ENCODE data around the gene SPIN4. TPM values are rescaled to one million over a fixed set of nuclear protein-coding genes. Genes with fewer than 3 reads are reported as not detected.
A peak's percentile ranks its signal among the peaks of the same experiment; 100 is the strongest.

Gene SPIN4
- total RNA-seq, 4 donors from 2014 or later = 2.0 to 6.2 (median 3.5) TPM

DNA sequence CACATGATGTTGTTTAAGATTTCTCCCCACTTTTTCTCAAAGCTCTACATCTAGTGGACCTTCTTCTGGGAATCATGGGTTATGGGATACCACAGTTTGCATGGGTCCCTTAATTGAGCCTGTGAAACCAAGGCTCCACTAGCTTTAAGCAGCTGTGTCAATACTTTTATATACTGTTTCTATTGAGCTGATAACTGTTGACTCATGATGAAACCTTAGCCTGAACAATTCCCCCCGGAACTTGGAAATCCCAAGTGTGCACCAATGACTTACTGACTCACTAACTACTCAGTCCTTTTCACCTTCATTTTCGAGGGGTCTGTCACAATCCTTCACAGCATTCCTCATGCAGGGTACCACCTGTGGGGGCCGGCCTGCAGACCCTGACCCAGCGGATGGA lies 12.7 kb upstream of the SPIN4 start:
- H3K9me3 ChIP-seq = no peaks in the 10 kb centered on the region
- H3K36me3 ChIP-seq = no peaks in the 10 kb centered on the region
- no peak for ATAC-seq
- no peaks in the 10 kb centered on the region for H3K27me3 ChIP-seq
- no peak overlapping the region for H3K4me3 ChIP-seq
- 100% methylated on average over 1 to 2 of the region's 4 CpGs for whole genome bisulfite sequencing, 2 donors (ENCODE audit: low coverage in 1 of 2)
- TF ChIP-seq POLR2A (IDR thresholded peaks at IDR 0.05) (no peak), EP300 (IDR thresholded peaks at IDR 0.05) (no peak), POLR2AphosphoS5 (IDR thresholded peaks at IDR 0.05) (no peak)
- TF ChIP-seq, protein P1, sequence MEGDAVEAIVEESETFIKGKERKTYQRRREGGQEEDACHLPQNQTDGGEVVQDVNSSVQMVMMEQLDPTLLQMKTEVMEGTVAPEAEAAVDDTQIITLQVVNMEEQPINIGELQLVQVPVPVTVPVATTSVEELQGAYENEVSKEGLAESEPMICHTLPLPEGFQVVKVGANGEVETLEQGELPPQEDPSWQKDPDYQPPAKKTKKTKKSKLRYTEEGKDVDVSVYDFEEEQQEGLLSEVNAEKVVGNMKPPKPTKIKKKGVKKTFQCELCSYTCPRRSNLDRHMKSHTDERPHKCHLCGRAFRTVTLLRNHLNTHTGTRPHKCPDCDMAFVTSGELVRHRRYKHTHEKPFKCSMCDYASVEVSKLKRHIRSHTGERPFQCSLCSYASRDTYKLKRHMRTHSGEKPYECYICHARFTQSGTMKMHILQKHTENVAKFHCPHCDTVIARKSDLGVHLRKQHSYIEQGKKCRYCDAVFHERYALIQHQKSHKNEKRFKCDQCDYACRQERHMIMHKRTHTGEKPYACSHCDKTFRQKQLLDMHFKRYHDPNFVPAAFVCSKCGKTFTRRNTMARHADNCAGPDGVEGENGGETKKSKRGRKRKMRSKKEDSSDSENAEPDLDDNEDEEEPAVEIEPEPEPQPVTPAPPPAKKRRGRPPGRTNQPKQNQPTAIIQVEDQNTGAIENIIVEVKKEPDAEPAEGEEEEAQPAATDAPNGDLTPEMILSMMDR (IDR thresholded peaks at IDR 0.05) = no peak
- no peaks in the 10 kb centered on the region for H3K4me1 ChIP-seq
- no peak overlapping the region for H3K27ac ChIP-seq

DNA sequence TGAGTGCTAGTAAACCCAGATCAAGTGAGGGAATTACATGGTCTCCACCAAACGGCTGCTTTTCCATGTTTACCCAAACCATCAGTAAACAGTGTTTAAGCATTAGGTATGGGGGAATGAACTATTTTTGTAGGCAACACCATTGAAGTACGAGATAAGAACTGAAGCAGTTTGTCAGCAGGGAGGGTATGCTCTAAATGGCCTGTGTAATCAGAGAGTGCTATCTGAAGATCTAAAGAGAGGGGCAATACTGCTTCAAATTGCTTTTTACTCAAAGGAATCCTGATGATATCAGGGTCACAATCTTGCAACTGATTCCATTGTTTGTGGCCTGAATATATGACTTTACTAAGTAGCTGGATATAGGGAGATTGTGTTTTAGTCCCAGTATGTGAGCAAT lies 10.4 kb upstream of the SPIN4 start:
- no peak for ATAC-seq
- 56% methylated on average over 2 of the region's 2 CpGs; no CpG with 5 or more reads in 1 of the 2 donors for WGBS, 2 donors (ENCODE audit: low coverage in 1 of 2)

DNA sequence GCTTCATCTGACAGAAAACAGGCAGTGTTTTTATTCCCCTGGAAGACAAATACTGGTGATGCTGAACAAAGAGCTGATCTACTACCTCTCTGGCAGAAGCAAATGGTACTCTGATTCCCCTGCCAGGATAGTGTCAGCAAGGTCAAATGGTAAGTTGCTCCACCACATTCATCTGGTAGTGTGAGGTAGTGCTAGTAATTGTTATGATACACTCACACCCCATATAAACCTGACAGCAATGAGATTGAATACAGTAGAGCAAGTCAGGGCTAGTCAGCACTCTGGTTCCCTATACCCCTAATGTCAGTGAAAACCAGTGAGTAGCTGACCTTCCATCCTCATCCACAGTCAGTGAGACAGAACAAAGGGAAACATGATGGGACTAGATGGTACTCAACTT lies 3.4 kb upstream of the SPIN4 start:
- no peak overlapping the region for H3K27ac ChIP-seq
- no peak for TF ChIP-seq POLR2AphosphoS5 (IDR thresholded peaks at IDR 0.05)
- TF ChIP-seq POLR2A (IDR thresholded peaks at IDR 0.05) = no peak
- TF ChIP-seq, protein P1 (IDR thresholded peaks at IDR 0.05) = no peak
- no peak for TF ChIP-seq EP300 (IDR thresholded peaks at IDR 0.05)
- ATAC-seq = no peak
- H3K9me3 ChIP-seq = no peaks in the 10 kb centered on the region
- peaks cover 0 to 10% (median 0%) of the 10 kb centered on the region in 3 donors for H3K4me1 ChIP-seq
- H3K4me3 ChIP-seq = no peak overlapping the region
- no peaks in the 10 kb centered on the region for H3K27me3 ChIP-seq
- no peaks in the 10 kb centered on the region for H3K36me3 ChIP-seq

More for the DNA sequence above, 10.4 kb upstream of the SPIN4 start:
- Histone ChIP-seq H3K36me3 (no peaks in the 10 kb centered on the region), H3K27me3 (no peaks in the 10 kb centered on the region), H3K4me3 (no peak overlapping the region), H3K9me3 (no peaks in the 10 kb centered on the region), H3K4me1 (no peaks in the 10 kb centered on the region), H3K27ac (no peak overlapping the region)
- TF ChIP-seq POLR2A (IDR thresholded peaks at IDR 0.05) (no peak), POLR2AphosphoS5 (IDR thresholded peaks at IDR 0.05) (no peak), EP300 (IDR thresholded peaks at IDR 0.05) (no peak)
- TF ChIP-seq, protein P1 (IDR thresholded peaks at IDR 0.05) = no peak

DNA sequence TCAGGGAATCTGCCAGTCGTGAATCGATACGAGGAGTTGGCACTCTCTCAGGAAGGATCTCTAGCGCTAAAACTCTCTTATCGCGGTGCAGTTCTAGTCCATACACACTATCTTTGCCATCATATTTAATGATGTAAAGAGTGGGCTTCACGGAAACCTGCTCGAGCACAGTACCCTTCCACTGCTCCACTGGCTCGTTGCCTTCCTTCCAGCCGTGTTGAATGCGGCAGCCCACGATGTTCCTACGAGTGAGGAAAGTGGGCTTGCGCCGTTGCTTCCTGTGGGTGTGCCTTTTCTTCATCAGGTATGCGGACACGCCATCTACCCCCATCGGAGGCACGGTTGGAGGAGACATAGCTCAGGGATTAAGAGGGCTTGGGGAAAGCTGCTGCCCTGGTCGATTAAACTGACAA lies 661 bp downstream of the SPIN4 start:
- TF ChIP-seq EP300 (IDR thresholded peaks at IDR 0.05) (no peak), POLR2A (IDR thresholded peaks at IDR 0.05) (no peak), POLR2AphosphoS5 (IDR thresholded peaks at IDR 0.05) (no peak)
- TF ChIP-seq, protein P1 (IDR thresholded peaks at IDR 0.05) = no peak

DNA sequence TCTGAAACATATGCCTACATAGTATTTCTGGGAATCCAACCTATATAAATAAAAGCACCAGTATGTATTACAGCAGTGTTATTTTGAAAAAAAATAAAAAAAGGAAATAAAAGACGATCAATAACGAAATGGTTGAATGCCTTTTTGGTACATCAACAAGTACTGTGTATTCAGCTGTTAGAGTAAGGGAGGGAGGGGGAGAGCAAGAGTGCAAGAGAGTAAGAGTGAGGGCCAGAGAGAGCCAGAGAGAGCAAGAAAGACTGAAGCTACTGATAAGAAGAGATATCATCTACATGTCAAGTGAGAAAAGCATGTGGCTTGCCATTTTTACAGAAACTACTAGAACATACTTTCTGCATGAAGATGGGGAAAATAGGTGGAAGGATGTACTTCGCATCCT lies 1.8 kb downstream of the SPIN4 start:
- Histone ChIP-seq H3K27me3 (no peaks in the 10 kb centered on the region), H3K27ac (no peak overlapping the region), H3K36me3 (no peaks in the 10 kb centered on the region), H3K9me3 (no peaks in the 10 kb centered on the region), H3K4me3 (no peak overlapping the region), H3K4me1 (peaks cover 0 to 12% (median 0%) of the 10 kb centered on the region in 3 donors)
- ATAC-seq = no peak
- 41 to 62% methylated on average over 3 of the region's 3 CpGs for WGBS, 2 donors (ENCODE audit: low coverage in 1 of 2)
- TF ChIP-seq POLR2A (IDR thresholded peaks at IDR 0.05) (no peak), POLR2AphosphoS5 (IDR thresholded peaks at IDR 0.05) (no peak)

More for the DNA sequence above, 661 bp downstream of the SPIN4 start:
- Histone ChIP-seq H3K27ac (peak overlapping the region in 2 of 4 donors; percentile 81 to 84), H3K4me1 (peaks cover 0 to 12% (median 0%) of the 10 kb centered on the region in 3 donors), H3K4me3 (peak overlapping the region; percentile 56 to 65), H3K27me3 (no peaks in the 10 kb centered on the region), H3K36me3 (no peaks in the 10 kb centered on the region), H3K9me3 (no peaks in the 10 kb centered on the region)
- peak; percentile 34 for ATAC-seq
- WGBS, 2 donors (ENCODE audit: low coverage in 1 of 2) = 0 to 2% methylated on average over 3 to 11 of the region's 20 CpGs
